ENCODE measurements around the gene XAB2. TPM values are rescaled to one million over a fixed set of nuclear protein-coding genes. Genes with fewer than 3 reads are reported as not detected.

XAB2 gene
- total and polyA plus RNA-seq, 2 donors (not counting 3 experiments of a cell fraction or from before 2014, with no cell fraction given): 37.3 to 47.6 TPM

DNA sequence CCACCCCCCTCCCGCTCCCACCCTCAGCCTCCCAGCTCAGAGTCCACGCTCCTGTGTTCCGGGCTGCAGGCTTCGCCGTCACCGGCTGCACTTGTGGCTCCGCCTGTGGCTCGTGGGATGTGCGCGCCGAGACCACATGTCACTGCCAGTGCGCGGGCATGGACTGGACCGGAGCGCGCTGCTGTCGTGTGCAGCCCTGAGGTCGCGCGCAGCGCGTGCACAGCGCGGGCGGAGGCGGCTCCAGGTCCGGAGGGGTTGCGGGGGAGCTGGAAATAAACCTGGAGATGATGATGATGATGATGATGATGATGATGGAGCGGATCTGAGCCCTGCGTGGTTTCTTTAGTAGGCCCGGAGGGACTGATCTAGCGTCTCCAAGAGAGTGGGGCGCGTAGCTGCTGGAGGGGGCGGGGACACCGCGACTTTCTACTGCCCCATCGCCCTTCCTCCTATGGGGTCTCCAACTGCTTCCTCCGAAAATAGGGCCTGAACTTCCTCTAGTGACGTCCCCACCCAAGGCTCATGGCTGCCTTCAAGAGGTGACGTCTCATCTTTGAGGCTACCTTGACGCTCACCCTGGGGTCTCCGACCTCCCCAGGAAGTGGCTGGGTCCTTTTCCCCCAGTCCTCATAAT is 40.9 kb upstream of the XAB2 start:
- Histone ChIP-seq H3K36me3 (ENCODE audit: control insufficient read depth in 2 of 2, extremely low read depth in 1 of 2, insufficient read depth in 2 of 2, low read length in 2 of 2) (no peaks in the 10 kb centered on the region), H3K27me3 (ENCODE audit: control insufficient read depth in 2 of 2, insufficient read depth in 2 of 2, low read length in 2 of 2) (peaks cover 9 to 13% of the 10 kb centered on the region in 2 experiments), H3K4me3 (replicated peaks in 1 of 3; ENCODE audit: insufficient read depth in 1 of 3, low read depth in 1 of 3, low read length in 3 of 3) (no peak overlapping the region), H3K9me1 (replicated peaks; ENCODE audit: control insufficient read depth, extremely low read depth, insufficient read depth, low read length) (no peaks in the 10 kb centered on the region), H2AFZ (ENCODE audit: low read depth, low read length) (no peak overlapping the region), H3K4me2 (ENCODE audit: insufficient read depth, low read length) (no peak overlapping the region), H3K4me1 (ENCODE audit: control insufficient read depth, extremely low read depth, insufficient read depth, low read length) (no peaks in the 10 kb centered on the region), H3K9me3 (replicated peaks; ENCODE audit: control insufficient read depth, insufficient read depth, low read length) (no peaks in the 10 kb centered on the region), H3K27ac (ENCODE audit: insufficient read depth, low read depth, low read length) (no peak overlapping the region), H3K79me2 (ENCODE audit: control insufficient read depth, insufficient read depth, low read length) (no peaks in the 10 kb centered on the region), H4K20me1 (replicated peaks; ENCODE audit: control insufficient read depth, extremely low read depth, insufficient read depth, low read length) (no peaks in the 10 kb centered on the region), H3K9ac (replicated peaks; ENCODE audit: extremely low read depth, insufficient read depth, low read length) (no peak overlapping the region)
- DNase-seq (ENCODE audit: low read depth, low spot score): no peak
- TF ChIP-seq JUN (IDR thresholded peaks at IDR 0.05; ENCODE audit: borderline replicate concordance, insufficient read depth, insufficient read length, low read depth) (no peak), POLR2AphosphoS5 (IDR thresholded peaks at IDR 0.05; ENCODE audit: insufficient read depth, low read depth, low read length) (no peak), EZH2 (IDR thresholded peaks at IDR 0.05; ENCODE audit: borderline replicate concordance, low read depth, low read length, severe bottlenecking) (no peak), FOS (IDR thresholded peaks at IDR 0.05; ENCODE audit: borderline replicate concordance, insufficient read depth, low read length) (no peak), MYC (IDR thresholded peaks at IDR 0.05; ENCODE audit: low read depth, low read length) (no peak), POLR2A (IDR thresholded peaks at IDR 0.05; ENCODE audit: low read depth, low read length) (no peak), GATA2 (IDR thresholded peaks at IDR 0.05; ENCODE audit: insufficient read depth, insufficient read length, low read depth, low read length) (no peak)
- TF ChIP-seq, protein P1, sequence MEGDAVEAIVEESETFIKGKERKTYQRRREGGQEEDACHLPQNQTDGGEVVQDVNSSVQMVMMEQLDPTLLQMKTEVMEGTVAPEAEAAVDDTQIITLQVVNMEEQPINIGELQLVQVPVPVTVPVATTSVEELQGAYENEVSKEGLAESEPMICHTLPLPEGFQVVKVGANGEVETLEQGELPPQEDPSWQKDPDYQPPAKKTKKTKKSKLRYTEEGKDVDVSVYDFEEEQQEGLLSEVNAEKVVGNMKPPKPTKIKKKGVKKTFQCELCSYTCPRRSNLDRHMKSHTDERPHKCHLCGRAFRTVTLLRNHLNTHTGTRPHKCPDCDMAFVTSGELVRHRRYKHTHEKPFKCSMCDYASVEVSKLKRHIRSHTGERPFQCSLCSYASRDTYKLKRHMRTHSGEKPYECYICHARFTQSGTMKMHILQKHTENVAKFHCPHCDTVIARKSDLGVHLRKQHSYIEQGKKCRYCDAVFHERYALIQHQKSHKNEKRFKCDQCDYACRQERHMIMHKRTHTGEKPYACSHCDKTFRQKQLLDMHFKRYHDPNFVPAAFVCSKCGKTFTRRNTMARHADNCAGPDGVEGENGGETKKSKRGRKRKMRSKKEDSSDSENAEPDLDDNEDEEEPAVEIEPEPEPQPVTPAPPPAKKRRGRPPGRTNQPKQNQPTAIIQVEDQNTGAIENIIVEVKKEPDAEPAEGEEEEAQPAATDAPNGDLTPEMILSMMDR (IDR thresholded peaks at IDR 0.05; ENCODE audit: extremely low read depth in 1 of 2, insufficient read depth in 1 of 2, low read depth in 1 of 2, low read length in 2 of 2): no peak
- TF ChIP-seq, protein P2, sequence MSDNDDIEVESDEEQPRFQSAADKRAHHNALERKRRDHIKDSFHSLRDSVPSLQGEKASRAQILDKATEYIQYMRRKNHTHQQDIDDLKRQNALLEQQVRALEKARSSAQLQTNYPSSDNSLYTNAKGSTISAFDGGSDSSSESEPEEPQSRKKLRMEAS (IDR thresholded peaks at IDR 0.05; ENCODE audit: insufficient read depth, insufficient read length): no peak
- intact Hi-C loops (cut with micrococcal nuclease): no loop called here
- no TSS peak for BruUV-seq (replicated peaks)
- no peak for FAIRE-seq
- ChIA-PET POLR2A (no interaction called here), CTCF (interaction anchor here (1.6 to 4.8 kb wide), 2 partner anchors 10 to 102 kb away, joined by 8 to 27 read pairs; partner anchors contain the start of gene TRAPPC5)
- dilution Hi-C loops (cut with MboI; ENCODE audit: extremely low pct_ligation_motif_present, low sequenced_read_pairs): no loop called here

Data from endothelial cell of umbilical vein (primary cell).